Measurements from ENCODE around the gene OR2T10.
A peak's percentile ranks its signal among the peaks of the same experiment; 100 is the strongest.

The OR2T10 gene

GRCh38 chr1:248627971-248628844, 30.7 kb upstream of the OR2T10 start:
- in situ Hi-C loops (cut with HindIII; ENCODE audit: low sequenced_read_pairs): no loop called here
- TF ChIP-seq, protein P1, sequence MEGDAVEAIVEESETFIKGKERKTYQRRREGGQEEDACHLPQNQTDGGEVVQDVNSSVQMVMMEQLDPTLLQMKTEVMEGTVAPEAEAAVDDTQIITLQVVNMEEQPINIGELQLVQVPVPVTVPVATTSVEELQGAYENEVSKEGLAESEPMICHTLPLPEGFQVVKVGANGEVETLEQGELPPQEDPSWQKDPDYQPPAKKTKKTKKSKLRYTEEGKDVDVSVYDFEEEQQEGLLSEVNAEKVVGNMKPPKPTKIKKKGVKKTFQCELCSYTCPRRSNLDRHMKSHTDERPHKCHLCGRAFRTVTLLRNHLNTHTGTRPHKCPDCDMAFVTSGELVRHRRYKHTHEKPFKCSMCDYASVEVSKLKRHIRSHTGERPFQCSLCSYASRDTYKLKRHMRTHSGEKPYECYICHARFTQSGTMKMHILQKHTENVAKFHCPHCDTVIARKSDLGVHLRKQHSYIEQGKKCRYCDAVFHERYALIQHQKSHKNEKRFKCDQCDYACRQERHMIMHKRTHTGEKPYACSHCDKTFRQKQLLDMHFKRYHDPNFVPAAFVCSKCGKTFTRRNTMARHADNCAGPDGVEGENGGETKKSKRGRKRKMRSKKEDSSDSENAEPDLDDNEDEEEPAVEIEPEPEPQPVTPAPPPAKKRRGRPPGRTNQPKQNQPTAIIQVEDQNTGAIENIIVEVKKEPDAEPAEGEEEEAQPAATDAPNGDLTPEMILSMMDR (IDR thresholded peaks at IDR 0.05; ENCODE audit: low read depth, low read length): no peak
- H3K4me3 ChIP-seq (ENCODE audit: low read depth, low read length): no peak overlapping the region
- DNase-seq (ENCODE audit: low read depth, low spot score): no peak

- in situ Hi-C loops (cut with HindIII; ENCODE audit: low sequenced_read_pairs): no loop called here
- no peak for DNase-seq (ENCODE audit: low read depth, low spot score)
- TF ChIP-seq, protein P1 (IDR thresholded peaks at IDR 0.05; ENCODE audit: low read depth, low read length): no peak
- no peak overlapping the region for H3K4me3 ChIP-seq (ENCODE audit: low read depth, low read length)
These were observed 28.5 kb upstream of the OR2T10 start for GRCh38 chr1:248625971-248626370.

GRCh38 chr1:248625166-248625565, 27.7 kb upstream of the OR2T10 start:
- DNase-seq (ENCODE audit: low read depth, low spot score): no peak
- in situ Hi-C loops (cut with HindIII; ENCODE audit: low sequenced_read_pairs): no loop called here
- no peak overlapping the region for H3K4me3 ChIP-seq (ENCODE audit: low read depth, low read length)
- TF ChIP-seq, protein P1 (IDR thresholded peaks at IDR 0.05; ENCODE audit: low read depth, low read length): no peak

GRCh38 chr1:248622570-248623001, 25.1 kb upstream of the OR2T10 start:
- in situ Hi-C loops (cut with HindIII; ENCODE audit: low sequenced_read_pairs): no loop called here
- TF ChIP-seq, protein P1 (IDR thresholded peaks at IDR 0.05; ENCODE audit: low read depth, low read length): peak; percentile 9
- no peak overlapping the region for H3K4me3 ChIP-seq (ENCODE audit: low read depth, low read length)
- no peak for DNase-seq (ENCODE audit: low read depth, low spot score)

DNA sequence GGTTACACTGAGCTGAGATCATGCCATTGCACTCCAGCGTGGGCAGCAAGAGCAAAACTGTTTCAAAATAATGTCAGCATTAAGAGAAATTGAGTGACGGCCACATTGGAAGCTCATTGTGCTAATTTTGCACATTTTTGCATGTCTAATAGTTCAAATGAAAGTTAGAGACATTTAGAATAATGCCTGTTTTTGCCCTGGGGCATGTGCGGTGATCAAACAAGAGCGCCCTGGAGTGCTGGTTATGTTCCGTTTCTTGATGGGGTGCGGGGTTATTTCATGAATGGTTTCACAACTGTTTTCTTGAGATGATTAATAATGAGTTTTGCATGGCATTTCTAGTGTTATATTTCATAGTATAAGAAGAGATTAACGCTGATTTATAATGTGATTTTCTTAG, 24.3 kb upstream of the OR2T10 start:
- in situ Hi-C loops (cut with HindIII; ENCODE audit: low sequenced_read_pairs): no loop called here
- TF ChIP-seq, protein P1 (IDR thresholded peaks at IDR 0.05; ENCODE audit: low read depth, low read length): no peak
- no peak overlapping the region for H3K4me3 ChIP-seq (ENCODE audit: low read depth, low read length)
- no peak for DNase-seq (ENCODE audit: low read depth, low spot score)

DNA sequence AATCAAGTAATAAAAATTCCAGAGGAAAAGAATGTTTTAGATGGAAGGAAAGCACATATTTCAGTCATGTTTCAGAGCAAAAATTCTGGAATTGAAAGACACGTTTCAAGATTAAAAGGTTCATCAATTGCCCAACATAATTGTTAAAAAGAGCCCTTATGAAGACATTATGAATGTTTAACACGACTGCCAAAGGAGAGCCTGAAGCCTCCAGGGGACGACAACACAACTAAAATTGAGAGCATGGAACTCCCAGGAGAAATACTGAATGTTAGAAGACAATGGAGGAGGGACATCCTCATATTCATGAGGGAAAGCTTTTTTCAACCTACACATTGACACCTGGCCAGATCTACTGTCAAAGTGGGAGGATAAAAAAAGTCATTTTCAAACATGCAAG, 21.4 kb upstream of the OR2T10 start:
- no peak overlapping the region for H3K4me3 ChIP-seq (ENCODE audit: low read depth, low read length)
- TF ChIP-seq, protein P1 (IDR thresholded peaks at IDR 0.05; ENCODE audit: low read depth, low read length): peak; percentile 11

More for the DNA sequence above, 21.4 kb upstream of the OR2T10 start:
- in situ Hi-C loops (cut with HindIII; ENCODE audit: low sequenced_read_pairs): no loop called here
- no peak for DNase-seq (ENCODE audit: low read depth, low spot score)

All from astrocyte of the spinal cord (primary cell).